NCI-H2196 (cell line): ENCODE results near the gene PVALEF.
"Not testable (repeated sequence)": the region's sequence is repeated elsewhere in the genome, so short reads cannot be mapped to it uniquely, and the experiment has no call there.

Experiments used
- DNase-seq: peaks from one replicate; lab custom pipeline; 2025; ENCODE audit not compliant: unreplicated experiment; lab: John Stamatoyannopoulos, UW

Gene PVALEF

DNA sequence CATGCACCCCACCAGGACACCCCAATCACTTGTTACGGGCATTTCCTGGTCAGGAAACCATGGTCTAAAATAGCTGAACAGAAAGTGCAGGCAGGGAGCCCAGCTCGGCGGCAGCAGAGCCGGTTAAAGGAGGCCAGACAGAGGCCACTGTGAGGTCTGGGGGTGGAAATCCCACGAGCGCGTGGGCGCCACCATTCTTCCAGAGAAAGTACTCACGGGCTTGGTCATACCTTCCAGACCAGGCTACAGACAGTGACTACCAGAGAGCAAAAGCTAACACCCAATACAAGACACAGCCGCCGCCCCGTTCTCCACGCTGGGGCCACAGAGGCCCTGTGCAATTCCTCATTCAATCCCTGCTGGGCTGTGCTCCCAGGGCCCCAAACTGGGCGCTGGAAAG is 45.6 kb downstream of the PVALEF start:
- no peak for DNase-seq

DNA sequence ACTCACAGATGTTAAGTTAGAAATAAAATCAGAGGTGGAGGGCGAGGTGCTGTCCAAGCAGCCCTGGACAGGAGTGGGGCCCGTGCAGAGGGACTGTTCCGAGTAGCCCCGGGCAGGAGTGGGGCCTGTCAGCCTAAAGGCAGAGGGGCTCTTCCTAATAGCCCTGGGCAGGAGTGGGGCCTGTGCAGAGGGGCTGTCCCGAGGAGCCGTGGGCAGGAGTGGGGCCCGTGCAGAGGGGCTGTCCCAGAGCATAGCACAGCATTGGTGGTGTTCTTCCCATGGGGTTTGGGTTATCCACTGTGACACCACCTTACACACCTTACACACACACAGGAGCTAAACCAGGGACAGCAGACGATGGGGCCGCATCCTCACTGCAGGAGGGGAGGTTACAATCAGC is 47.1 kb downstream of the PVALEF start:
- DNase-seq = no peak

DNA sequence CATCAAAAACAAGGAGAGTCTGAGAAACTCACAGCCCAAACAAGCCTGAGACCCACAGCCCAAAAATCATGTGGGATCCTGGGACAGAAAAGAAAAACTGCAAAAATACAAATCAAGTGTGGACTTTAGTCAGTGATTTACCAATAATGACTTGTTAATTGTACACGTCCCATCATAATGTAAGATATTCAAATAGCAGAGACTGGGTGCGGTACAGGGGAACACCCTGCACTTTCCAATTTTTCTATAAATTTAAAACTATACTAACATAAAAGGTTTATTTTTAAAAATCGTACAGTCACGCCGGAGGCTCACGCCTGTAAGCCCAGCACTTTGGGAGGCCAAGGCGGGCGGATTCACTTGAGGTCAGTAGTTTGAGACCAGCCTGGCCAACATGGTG is 48.7 kb downstream of the PVALEF start:
- DNase-seq = no peak

GRCh38 chr17:81217491-81217890 is 52.2 kb downstream of the PVALEF start:
- DNase-seq = no peak

- no peak for DNase-seq
Measured at GRCh38 chr17:81218459-81218858, 53.2 kb downstream of the PVALEF start.

DNA sequence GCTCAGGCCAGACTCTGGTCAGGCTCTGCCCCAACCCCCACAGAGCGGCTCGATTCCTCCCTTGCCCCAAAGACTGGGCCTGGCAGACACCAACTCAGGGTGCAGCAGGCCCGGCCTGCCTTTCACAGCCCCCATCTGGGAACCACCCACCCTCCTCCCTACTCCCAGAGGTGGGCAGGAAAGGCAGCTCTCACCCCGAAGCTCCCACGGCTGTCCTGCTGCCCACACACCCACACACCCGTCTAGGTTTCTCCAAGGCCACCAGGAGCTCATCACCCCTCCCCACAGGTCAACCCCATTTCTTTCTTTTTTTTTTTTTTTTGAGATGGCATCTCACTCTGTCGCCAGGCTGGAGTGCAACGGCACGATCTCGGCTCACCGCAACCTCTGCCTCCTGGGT is 53.7 kb downstream of the PVALEF start:
- DNase-seq = no peak

DNA sequence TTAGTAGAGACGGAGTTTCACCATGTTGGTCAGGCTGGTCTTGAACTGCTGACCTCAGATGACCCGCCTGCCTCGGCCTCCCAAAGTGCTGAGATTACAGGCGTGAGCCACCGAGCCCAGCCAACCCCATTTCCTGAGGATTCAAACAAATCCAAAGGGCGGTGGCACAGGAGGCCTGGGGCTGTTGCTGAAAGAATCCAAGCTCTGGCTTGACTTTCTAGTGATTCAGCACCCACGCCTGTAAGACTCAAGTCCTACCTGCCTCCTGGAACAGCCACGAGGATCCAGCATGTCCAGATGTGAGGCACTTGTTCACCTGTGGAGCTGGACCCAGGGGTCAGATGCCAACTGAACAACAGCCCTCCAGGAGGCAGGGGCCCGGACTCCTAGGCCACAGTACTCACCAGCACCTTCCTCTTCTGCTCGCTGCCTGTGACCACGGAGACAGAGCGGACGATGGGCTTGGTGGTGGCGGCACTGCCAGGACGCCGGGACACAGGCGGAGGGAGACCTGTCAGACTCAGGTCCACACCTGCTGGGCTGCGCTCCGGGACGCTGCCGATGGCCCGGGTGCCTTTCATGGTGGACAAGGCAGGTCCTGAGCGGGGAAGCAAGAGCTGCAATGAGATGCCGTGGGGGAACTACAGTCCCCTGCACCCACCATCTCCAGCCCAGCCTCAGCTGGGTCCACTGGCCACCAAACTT is 54.3 kb downstream of the PVALEF start:
- no peak for DNase-seq

DNA sequence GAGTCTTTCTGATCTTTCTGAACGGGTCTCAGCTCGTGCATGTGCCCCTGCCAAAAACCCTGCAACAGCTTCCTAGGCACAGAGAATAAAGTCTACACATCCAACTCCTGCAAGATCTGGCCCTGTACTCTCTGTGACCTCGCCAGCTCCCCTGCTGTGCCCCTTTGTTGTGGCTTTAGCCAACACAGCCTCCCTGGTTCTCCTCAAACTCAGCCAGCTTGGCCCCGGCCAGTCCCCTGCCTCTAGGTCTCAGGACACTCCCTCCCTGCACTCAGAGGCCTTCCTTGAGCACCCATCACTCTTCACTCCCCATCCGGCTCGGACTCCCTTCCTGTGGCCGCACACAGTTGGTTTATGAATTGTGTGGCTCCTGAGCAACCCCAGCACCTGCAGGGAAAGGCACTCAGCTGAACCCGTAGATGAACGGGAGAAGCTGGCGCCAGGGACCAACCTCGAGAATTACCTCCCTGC is 56.1 kb downstream of the PVALEF start:
- DNase-seq = no peak

- no peak for DNase-seq
Measured at GRCh38 chr17:81221842-81222619, 56.7 kb downstream of the PVALEF start.

DNA sequence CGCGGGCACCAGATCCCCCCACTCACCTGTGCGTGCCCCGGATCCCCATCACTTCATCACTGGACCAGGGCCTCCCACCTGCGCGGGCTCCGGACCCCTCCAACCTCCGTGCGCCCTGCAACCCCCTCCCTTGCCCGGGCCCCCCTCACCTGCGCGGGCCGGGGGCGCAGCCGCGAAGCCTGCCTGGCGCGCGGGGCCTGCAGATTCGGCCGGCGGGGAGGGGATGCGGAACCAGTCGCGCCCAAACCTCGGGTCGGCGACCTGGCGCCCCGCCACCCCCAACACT is 57.3 kb downstream of the PVALEF start:
- DNase-seq = no peak

GRCh38 chr17:81222906-81223761 is 57.8 kb downstream of the PVALEF start, which contains the start of gene CEP131:
Gene CEP131 (minus strand): TSS chr17:81222965. CDS start chr17:81220056, 2,909 bp downstream.
- peak; percentile 100 for DNase-seq

GRCh38 chr17:81223762-81224130 is 58.4 kb downstream of the PVALEF start:
- peak; percentile 51 for DNase-seq

DNA sequence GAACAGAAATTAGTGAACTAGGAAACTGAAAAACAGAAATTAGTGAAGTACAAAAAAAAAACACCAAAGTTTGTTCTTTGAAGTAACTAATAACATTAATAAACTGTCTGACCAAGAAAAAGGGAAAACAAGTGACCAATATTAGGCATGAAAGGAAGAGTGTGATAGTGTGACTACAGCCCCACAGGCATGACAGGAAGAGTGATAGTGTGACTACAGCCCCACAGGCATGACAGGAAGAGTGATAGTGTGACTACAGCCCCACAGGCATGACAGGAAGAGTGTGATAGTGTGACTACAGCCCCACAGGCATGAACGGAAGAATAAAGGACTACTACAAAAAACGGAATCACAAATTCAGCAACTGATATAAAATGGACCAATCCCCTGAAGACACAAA is 62.3 kb downstream of the PVALEF start:
- DNase-seq = not testable (repeated sequence)

DNA sequence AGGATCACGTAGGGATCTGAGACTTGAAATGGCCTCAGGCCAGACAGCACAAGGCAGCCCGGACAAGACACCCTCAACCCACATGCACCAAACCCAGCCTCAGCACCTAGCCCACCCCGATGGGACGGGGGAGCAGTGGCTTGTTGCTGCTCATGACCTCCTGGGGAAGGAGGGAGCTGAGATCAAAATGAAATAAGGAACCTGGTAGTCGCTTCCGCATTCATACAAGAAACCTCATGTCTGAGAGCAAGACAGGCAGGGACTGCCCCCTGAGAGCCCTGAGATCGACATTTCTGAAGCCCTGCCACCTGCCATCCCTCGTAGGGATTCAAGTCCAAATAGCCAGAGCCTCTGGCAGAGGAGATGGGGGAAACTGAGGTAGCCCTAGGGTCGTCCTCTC is 63.1 kb downstream of the PVALEF start:
- DNase-seq = no peak

DNA sequence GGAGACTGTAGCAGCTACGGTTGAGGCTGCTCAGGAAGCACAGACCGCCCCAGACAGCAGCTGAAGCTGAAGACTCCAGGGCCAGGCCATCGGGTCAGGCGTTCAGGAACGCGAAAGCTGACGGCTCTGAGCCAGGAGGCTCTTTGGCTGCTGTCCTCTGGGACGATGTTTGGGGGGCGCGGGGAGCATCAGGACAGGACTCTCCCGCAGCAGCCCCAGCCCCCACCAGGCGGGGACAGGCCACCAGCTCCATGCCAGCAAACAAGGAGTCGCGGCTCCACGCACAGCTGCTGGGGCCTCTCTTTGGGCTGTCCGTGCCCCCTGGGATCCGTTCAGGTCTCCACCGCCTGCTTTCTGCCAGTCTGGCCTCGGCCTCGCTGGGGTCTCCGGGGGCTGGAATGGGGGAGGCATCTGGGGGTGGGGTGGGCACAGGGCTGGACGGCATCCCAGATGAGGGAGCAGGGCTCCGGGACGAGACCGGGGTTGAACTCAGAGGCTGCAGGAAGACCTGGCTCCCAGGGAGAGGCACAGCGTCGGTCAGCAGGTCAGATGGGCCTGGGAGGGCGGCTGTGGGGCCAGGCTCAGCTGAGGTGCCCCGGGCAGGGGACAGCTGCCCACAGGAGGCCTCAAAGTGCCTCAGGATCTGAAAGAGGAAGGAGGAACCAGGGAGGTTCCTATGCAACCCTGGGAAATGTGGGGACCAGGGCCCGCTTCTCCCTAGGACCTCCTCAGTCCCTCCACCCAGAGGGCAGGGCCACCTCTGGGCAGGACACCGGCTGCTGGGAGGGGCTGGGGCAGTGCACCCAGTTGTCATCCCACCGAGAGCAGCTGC is 63.7 kb downstream of the PVALEF start:
- no peak for DNase-seq

- DNase-seq = no peak
Measured at GRCh38 chr17:81229666-81229920, 64.3 kb downstream of the PVALEF start.

DNA sequence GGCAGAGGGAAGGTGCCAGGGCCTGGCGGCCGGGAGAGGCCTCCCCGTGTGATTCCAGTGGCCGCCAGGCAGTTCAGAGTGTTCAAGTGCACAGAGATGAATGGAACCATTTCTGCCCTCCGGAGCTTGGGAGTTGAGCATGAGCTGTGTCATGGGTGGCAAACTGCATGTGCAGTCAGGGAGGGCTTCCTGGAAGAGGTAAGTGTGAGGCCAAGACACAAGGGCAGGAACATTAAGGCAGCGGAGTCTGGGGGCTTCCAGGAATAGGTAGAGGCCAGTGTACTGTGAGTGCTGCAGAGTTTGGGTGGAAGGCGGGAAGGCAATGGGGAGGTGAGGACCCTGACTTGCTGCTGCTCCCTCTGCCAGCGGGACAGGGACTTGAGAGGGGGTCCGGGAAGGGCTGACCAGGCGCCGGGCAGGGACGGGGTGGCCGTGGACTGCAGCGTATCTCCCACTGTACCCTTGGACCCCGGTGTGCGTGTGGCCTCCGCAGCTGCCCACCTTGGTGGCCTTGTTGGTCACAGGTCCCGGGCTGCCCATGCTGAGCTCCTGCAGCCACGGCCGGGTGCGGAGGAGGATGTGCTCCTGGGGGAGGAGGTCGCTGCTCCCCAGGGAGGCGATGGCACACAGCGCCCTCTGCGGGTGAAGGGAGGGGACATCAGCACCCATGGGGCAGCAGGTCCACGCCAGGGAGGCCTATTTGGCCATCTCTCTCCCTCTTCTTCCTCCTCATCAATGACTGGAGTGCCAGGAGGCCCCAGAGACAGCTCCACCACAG is 64.9 kb downstream of the PVALEF start:
- peak; percentile 38 for DNase-seq

DNA sequence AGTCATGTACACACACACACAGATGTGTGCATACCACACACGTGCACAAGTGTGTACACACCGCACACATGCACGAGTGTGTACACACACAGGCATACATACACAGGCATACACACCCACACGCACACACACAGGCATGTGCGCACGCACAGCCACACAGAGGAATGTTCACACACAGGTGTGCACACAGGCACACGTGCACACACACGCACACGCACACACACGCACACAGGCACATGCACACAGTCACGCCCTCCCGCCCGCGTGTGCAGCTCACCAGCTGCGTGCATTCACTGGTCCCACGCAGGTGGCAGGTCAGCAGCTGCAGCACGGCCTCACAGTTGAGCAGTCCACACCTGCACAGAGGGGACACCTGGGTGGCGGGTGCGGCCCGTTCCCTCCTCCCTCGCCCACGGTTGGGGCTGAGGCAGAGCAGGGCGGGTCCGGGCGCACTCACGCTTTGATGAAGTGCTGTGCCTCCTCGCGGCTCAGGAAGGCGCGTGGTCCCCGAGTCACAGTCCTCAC is 65.9 kb downstream of the PVALEF start:
- DNase-seq = no peak

- no peak for DNase-seq
Measured at GRCh38 chr17:81231766-81232581, 66.7 kb downstream of the PVALEF start.
